Osteocyte (in vitro differentiated cells): Measurements from ENCODE around the gene RNF208. TPM values are rescaled to one million over a fixed set of nuclear protein-coding genes. Genes with fewer than 3 reads are reported as not detected.
"Not testable (repeated sequence)": the region's sequence is repeated elsewhere in the genome, so short reads cannot be mapped to it uniquely, and the experiment has no call there.

Experiments used
- DNase-seq: peaks from one replicate; pipeline ENCODE4 v3.0.0; 2021; ENCODE audit warnings: mixed read lengths; ENCODE audit not compliant: unreplicated experiment; ENCODE audit errors: extremely low spot score
- H3K27ac Mint-ChIP-seq: one replicate; pipeline ENCODE4 v1.8.0; 2021; ENCODE audit warnings: mild to moderate bottlenecking, mixed read lengths; ENCODE audit not compliant: unreplicated experiment
- H3K27me3 Mint-ChIP-seq: one replicate; pipeline ENCODE4 v1.8.0; 2021; ENCODE audit warnings: mixed read lengths; ENCODE audit not compliant: unreplicated experiment
- H3K36me3 Mint-ChIP-seq: one replicate; pipeline ENCODE4 v1.8.0; 2021; ENCODE audit warnings: mixed read lengths; ENCODE audit not compliant: unreplicated experiment
- H3K4me1 Mint-ChIP-seq: one replicate; pipeline ENCODE4 v1.8.0; 2021; ENCODE audit warnings: mixed read lengths; ENCODE audit not compliant: unreplicated experiment
- H3K4me3 Mint-ChIP-seq: one replicate; pipeline ENCODE4 v1.8.0; 2021; ENCODE audit warnings: mild to moderate bottlenecking, moderate library complexity, mixed read lengths; ENCODE audit not compliant: unreplicated experiment
- H3K9me3 Mint-ChIP-seq: one replicate; pipeline ENCODE4 v1.8.0; 2021; ENCODE audit warnings: mixed read lengths; ENCODE audit not compliant: unreplicated experiment
- total RNA-seq: library from RNA; stranded (reverse); gene quantifications from 2 replicates; pipeline ENCODE4 v1.2.1, GENCODE V29; 2021
- TF ChIP-seq, protein P1 (sequence below): fragments of 200-600 bp; sonication (generic); IDR thresholded peaks from 2 replicates; pipeline ENCODE4 v1.5.0; 2021; ENCODE audit warnings: antibody characterized with exemption, mild to moderate bottlenecking, moderate library complexity

RNF208 gene
- total RNA-seq, 1 donor from 2014 or later: 7.2 TPM

DNA sequence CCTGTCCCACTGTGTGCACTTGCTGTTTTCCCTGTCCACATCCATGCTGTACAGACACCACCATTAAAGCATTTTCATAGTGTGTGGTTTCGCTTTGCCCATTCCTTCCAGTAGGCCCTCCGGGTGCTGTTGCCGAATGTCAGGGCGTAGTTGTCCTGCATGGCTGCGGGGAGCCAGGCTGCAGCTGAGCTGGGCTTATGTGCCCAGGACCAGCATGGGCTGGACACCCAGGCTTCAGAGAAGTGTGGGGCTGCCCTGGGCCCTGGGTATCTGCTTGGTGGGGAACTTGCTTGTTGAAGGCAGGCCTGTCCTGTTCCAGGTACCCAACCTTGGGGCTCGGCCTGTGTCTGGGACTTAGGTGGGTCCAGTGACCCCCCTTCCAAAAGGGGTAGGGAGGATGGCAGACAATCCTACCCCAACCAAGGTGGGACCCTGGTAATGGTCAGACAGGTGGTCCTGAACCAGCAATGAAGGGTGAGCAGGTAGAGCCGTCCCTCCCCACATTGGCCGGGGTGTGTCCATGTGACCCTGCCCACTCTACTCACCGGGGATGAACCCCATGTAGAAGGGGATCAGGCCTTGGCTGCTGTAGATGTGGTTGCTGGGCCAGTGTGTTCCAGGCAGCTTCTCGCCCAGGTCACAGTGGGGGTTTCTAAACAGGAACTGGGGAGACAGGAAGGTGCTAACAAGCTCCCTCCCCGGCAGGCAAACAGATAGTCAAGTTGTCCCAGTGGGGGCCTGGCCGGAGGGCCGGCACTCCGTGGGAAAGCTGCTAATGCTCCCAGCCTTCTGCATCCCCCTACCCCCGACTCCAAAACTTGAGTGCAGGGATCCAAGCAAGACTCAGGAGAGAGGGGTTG is 21.8 kb upstream of the RNF208 start:
- Mint-ChIP-seq H3K27ac (no peak overlapping the region), H3K4me1 (peaks cover 30% of the 10 kb centered on the region), H3K27me3 (no peaks in the 10 kb centered on the region), H3K36me3 (peaks cover 9% of the 10 kb centered on the region), H3K9me3 (no peaks in the 10 kb centered on the region), H3K4me3 (no peak overlapping the region)
- no peak for DNase-seq
- TF ChIP-seq, protein P1, sequence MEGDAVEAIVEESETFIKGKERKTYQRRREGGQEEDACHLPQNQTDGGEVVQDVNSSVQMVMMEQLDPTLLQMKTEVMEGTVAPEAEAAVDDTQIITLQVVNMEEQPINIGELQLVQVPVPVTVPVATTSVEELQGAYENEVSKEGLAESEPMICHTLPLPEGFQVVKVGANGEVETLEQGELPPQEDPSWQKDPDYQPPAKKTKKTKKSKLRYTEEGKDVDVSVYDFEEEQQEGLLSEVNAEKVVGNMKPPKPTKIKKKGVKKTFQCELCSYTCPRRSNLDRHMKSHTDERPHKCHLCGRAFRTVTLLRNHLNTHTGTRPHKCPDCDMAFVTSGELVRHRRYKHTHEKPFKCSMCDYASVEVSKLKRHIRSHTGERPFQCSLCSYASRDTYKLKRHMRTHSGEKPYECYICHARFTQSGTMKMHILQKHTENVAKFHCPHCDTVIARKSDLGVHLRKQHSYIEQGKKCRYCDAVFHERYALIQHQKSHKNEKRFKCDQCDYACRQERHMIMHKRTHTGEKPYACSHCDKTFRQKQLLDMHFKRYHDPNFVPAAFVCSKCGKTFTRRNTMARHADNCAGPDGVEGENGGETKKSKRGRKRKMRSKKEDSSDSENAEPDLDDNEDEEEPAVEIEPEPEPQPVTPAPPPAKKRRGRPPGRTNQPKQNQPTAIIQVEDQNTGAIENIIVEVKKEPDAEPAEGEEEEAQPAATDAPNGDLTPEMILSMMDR: no peak

- not testable (repeated sequence) for H3K27me3 Mint-ChIP-seq, DNase-seq, H3K9me3 Mint-ChIP-seq, H3K27ac Mint-ChIP-seq, H3K36me3 Mint-ChIP-seq, H3K4me3 Mint-ChIP-seq
- H3K4me1 Mint-ChIP-seq: peaks cover 33% of the 10 kb centered on the region
These were observed 21.2 kb upstream of the RNF208 start for GRCh38 chr9:137243266-137243625.

DNA sequence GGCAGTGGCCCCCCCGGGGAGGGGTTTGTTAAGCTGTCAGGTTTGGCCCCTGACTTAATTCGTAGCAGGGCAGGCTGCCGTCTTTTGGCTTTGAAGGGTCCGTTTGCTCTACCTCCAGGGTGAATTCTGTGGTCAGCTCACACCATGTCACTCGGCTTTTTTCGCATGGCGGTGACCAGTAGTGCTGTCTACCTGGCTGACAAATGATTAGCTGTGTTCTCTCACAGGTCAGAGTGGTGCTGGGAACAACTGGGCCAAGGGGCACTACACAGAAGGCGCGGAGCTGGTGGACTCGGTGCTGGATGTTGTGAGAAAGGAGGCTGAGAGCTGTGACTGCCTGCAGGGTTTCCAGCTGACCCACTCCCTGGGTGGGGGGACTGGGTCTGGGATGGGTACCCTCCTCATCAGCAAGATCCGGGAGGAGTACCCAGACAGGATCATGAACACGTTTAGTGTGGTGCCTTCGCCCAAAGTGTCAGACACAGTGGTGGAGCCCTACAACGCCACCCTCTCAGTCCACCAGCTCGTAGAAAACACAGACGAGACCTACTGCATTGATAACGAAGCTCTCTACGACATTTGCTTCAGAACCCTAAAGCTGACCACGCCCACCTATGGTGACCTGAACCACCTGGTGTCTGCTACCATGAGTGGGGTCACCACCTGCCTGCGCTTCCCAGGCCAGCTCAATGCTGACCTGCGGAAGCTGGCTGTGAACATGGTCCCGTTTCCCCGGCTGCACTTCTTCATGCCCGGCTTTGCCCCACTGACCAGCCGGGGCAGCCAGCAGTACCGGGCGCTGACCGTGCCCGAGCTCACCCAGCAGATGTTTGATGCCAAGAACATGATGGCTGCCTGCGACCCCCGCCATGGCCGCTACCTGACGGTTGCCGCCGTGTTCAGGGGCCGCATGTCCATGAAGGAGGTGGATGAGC is 20.5 kb upstream of the RNF208 start:
- peaks cover 33% of the 10 kb centered on the region for H3K4me1 Mint-ChIP-seq
- peak overlapping the region; percentile 76 for H3K4me3 Mint-ChIP-seq
- TF ChIP-seq, protein P1: no peak
- no peaks in the 10 kb centered on the region for H3K9me3 Mint-ChIP-seq
- no peak for DNase-seq
- H3K36me3 Mint-ChIP-seq: peaks cover 9% of the 10 kb centered on the region
- peak overlapping the region; percentile 57 for H3K27ac Mint-ChIP-seq
- no peaks in the 10 kb centered on the region for H3K27me3 Mint-ChIP-seq

GRCh38 chr9:137241490-137242268 is 19.6 kb upstream of the RNF208 start:
- Mint-ChIP-seq H3K4me1 (peaks cover 31% of the 10 kb centered on the region), H3K36me3 (peaks cover 9% of the 10 kb centered on the region), H3K4me3 (peak overlapping the region; percentile 76), H3K27ac (peak overlapping the region; percentile 57), H3K9me3 (no peaks in the 10 kb centered on the region), H3K27me3 (no peaks in the 10 kb centered on the region)
- no peak for DNase-seq
- TF ChIP-seq, protein P1: no peak

GRCh38 chr9:137240841-137241489 is 18.9 kb upstream of the RNF208 start, which contains the start of gene TUBB4B:
Gene TUBB4B (plus strand): TSS chr9:137241287. CDS start chr9:137241361, 74 bp downstream.
- no peaks in the 10 kb centered on the region for H3K9me3 Mint-ChIP-seq
- H3K27ac Mint-ChIP-seq: peak within 1 kb of the TSS; percentile 88

More at GRCh38 chr9:137240841-137241489, 18.9 kb upstream of the RNF208 start, which contains the start of gene TUBB4B:
- Mint-ChIP-seq H3K4me1 (peaks cover 31% of the 10 kb centered on the region), H3K4me3 (peak within 1 kb of the TSS; percentile 81), H3K36me3 (peaks cover 9% of the 10 kb centered on the region), H3K27me3 (no peaks in the 10 kb centered on the region)
- TF ChIP-seq, protein P1: no peak
- peak; percentile 100 for DNase-seq
